Measurements from ENCODE around the gene LOXL3.

- no peak for TF ChIP-seq CTCF (IDR thresholded peaks at IDR 0.05)
- no peak for TF ChIP-seq POLR2AphosphoS5 (IDR thresholded peaks at IDR 0.05)
Measured at GRCh38 chr2:74495440-74495839, 58.3 kb downstream of the LOXL3 start.

Measured in upper lobe of left lung (tissue), 4 donors.